K562 (cell line): ENCODE measurements around the gene BRMS1.

Experiments
- ARID2 ChIP-seq: fragments of 450-650 bp; IDR thresholded peaks from 2 replicates; pipeline ENCODE4 v1.6.1; 2017; ENCODE audit warnings: antibody characterized with exemption, mild to moderate bottlenecking
- CEBPB ChIP-seq: fragments of 450-650 bp; IDR thresholded peaks from 2 replicates; pipeline ENCODE4 v1.6.1; 2016; ENCODE audit warnings: missing genetic modification characterization, missing compliant biosample characterization
- ESRRB ChIP-seq: fragments of 250-450 bp; sonication (Bioruptor Pico); IDR thresholded peaks from 2 replicates; pipeline ENCODE4 v1.5.0; 2020; ENCODE audit warnings: mild to moderate bottlenecking, moderate library complexity, borderline replicate concordance
- EZH2 ChIP-seq: IDR thresholded peaks from 2 replicates; pipeline ENCODE4 v1.6.1; 2012; ENCODE audit warnings: low read depth, mild to moderate bottlenecking, inconsistent platforms, low read length, borderline replicate concordance
- JUND ChIP-seq, 2 experiments: IDR thresholded peaks; 2 replicates in 1 of 2; 3 replicates in 1 of 2; pipeline ENCODE4 v1.6.1; 2011; ENCODE audit warnings: borderline replicate concordance in 2 of 2, low read depth in 2 of 2, low read length in 2 of 2, improper control_type of control experiment in 1 of 2, missing biosample characterization in 1 of 2, missing genetic modification characterization in 1 of 2, missing genetic modification reagents in 1 of 2
- NCOR1 ChIP-seq: fragments of 450-650 bp; IDR thresholded peaks from 2 replicates; pipeline ENCODE4 v1.6.1; 2016; ENCODE audit warnings: mild to moderate bottlenecking, moderate library complexity
- PYGO2 ChIP-seq: fragments of 450-650 bp; IDR thresholded peaks from 2 replicates; pipeline ENCODE4 v1.6.1; 2016; ENCODE audit warnings: mild to moderate bottlenecking, missing genetic modification characterization, moderate library complexity, missing compliant biosample characterization
- TEAD4 ChIP-seq, 2 experiments: sonication (generic) in 1 of 2; formaldehyde crosslinking in 1 of 2; IDR thresholded peaks; 2 replicates each; pipeline versions ENCODE4 v1.6.1 to v1.8.0; 2012 to 2022; ENCODE audit warnings: borderline replicate concordance in 1 of 2, inconsistent platforms in 1 of 2, low read length in 1 of 2, mild to moderate bottlenecking in 1 of 2, missing genetic modification reagents in 1 of 2
- ZNF121 ChIP-seq: sonication (generic); formaldehyde crosslinking; conservative IDR thresholded peaks from 2 replicates; pipeline ENCODE4 v1.8.0; 2022; ENCODE audit warnings: missing genetic modification reagents
- ZNF778 ChIP-seq: fragments of 450-650 bp; formaldehyde crosslinking; IDR thresholded peaks from 2 replicates; pipeline ENCODE4 v1.4.0; 2020; ENCODE audit warnings: mild to moderate bottlenecking, moderate library complexity
- TF ChIP-seq, protein P1 (sequence below): sonication (generic); formaldehyde crosslinking; IDR thresholded peaks from 2 replicates; pipeline ENCODE4 v1.5.0; 2020; ENCODE audit warnings: missing genetic modification reagents
- TF ChIP-seq, protein P2 (sequence below), 3 experiments: IDR thresholded peaks in 2 of 3; conservative IDR thresholded peaks in 1 of 3; 2 replicates each; pipeline ENCODE4 v1.5.1; 2011 to 2012; ENCODE audit warnings: low read length in 3 of 3, mild to moderate bottlenecking in 3 of 3, control low read depth in 2 of 3, improper control_type of control experiment in 1 of 3, inconsistent platforms in 1 of 3, low read depth in 1 of 3, mixed read lengths in 1 of 3, moderate library complexity in 1 of 3; ENCODE audit not compliant: insufficient read depth in 2 of 3
- TF ChIP-seq, protein P3 (sequence below): fragments of 250-450 bp; sonication (Bioruptor Pico); IDR thresholded peaks from 2 replicates; pipeline ENCODE4 v1.4.0; 2020
- TF ChIP-seq, protein P4 (sequence below): fragments of 450-650 bp; formaldehyde crosslinking; IDR thresholded peaks from 2 replicates; pipeline ENCODE4 v1.4.0; 2020; ENCODE audit warnings: mild to moderate bottlenecking

DNA sequence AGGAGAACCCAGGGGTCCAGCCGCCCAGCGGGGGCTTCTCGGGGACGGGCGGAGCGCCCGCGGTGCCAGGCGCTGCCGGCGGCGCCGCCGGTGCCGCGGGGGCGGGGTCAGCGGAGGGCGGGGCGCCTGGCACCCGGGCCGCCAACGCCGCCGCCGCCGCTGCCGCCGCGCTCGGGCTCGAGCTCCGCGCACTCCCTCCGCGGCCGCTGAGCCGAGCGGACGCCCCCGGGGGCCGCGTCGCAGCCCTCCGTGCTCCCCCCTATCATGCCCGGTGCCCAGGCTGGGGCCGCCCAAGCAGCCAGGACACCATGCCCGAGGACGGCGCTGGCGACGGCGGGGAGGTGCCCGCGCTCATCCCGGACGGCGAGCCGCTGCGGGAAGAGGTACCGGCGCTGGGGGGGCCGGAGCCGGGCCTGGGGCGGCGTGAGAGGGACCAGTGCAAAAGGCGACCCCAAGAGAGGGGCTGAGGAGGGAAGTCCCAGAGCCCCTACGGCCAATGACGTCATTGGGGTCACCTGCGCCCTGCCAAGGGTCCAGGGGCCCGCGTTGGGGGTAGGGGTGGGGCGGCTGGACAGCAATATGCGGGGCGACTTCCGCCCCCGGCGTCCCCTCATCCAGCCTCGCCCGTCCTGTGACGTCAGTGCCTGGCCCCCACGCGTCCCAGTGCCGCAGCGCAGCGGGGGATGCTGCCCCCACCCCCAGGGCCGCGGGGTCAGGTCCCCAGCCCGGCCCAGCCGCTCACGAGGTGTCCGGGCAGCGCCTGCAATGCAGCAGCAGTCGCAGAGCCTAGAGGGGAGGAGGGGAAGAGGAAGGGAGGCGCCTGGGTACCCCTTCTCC is 53.0 kb downstream of the BRMS1 start, which contains the start of gene TMEM151A:
- TF ChIP-seq, protein P1, sequence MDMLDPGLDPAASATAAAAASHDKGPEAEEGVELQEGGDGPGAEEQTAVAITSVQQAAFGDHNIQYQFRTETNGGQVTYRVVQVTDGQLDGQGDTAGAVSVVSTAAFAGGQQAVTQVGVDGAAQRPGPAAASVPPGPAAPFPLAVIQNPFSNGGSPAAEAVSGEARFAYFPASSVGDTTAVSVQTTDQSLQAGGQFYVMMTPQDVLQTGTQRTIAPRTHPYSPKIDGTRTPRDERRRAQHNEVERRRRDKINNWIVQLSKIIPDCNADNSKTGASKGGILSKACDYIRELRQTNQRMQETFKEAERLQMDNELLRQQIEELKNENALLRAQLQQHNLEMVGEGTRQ (CRISPR knock-in tag), result no peak
- TF ChIP-seq JUND (IDR thresholded peaks at IDR 0.05; ENCODE audit: borderline replicate concordance, low read depth, low read length) (no peak), JUND (tag; IDR thresholded peaks at IDR 0.05; ENCODE audit: borderline replicate concordance, low read depth, low read length) (no peak), ESRRB (CRISPR knock-in tag) (no peak), TEAD4 (IDR thresholded peaks at IDR 0.05; ENCODE audit: low read length) (no peak), TEAD4 (CRISPR knock-in tag; IDR thresholded peaks at IDR 0.05; ENCODE audit: borderline replicate concordance) (no peak), ARID2 (no peak), PYGO2 (tag) (no peak), ZNF778 (CRISPR knock-in tag) (no peak), EZH2 (no peak), ZNF121 (CRISPR knock-in tag) (no peak), NCOR1 (no peak), CEBPB (no peak)
- TF ChIP-seq, protein P2, sequence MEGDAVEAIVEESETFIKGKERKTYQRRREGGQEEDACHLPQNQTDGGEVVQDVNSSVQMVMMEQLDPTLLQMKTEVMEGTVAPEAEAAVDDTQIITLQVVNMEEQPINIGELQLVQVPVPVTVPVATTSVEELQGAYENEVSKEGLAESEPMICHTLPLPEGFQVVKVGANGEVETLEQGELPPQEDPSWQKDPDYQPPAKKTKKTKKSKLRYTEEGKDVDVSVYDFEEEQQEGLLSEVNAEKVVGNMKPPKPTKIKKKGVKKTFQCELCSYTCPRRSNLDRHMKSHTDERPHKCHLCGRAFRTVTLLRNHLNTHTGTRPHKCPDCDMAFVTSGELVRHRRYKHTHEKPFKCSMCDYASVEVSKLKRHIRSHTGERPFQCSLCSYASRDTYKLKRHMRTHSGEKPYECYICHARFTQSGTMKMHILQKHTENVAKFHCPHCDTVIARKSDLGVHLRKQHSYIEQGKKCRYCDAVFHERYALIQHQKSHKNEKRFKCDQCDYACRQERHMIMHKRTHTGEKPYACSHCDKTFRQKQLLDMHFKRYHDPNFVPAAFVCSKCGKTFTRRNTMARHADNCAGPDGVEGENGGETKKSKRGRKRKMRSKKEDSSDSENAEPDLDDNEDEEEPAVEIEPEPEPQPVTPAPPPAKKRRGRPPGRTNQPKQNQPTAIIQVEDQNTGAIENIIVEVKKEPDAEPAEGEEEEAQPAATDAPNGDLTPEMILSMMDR (IDR thresholded peaks at IDR 0.05 in 2 of 3, conservative IDR thresholded peaks at IDR 0.05 in 1 of 3; ENCODE audit: insufficient read depth in 2 of 3, low read depth in 1 of 3, low read length in 3 of 3), result no peak
- TF ChIP-seq, protein P3, sequence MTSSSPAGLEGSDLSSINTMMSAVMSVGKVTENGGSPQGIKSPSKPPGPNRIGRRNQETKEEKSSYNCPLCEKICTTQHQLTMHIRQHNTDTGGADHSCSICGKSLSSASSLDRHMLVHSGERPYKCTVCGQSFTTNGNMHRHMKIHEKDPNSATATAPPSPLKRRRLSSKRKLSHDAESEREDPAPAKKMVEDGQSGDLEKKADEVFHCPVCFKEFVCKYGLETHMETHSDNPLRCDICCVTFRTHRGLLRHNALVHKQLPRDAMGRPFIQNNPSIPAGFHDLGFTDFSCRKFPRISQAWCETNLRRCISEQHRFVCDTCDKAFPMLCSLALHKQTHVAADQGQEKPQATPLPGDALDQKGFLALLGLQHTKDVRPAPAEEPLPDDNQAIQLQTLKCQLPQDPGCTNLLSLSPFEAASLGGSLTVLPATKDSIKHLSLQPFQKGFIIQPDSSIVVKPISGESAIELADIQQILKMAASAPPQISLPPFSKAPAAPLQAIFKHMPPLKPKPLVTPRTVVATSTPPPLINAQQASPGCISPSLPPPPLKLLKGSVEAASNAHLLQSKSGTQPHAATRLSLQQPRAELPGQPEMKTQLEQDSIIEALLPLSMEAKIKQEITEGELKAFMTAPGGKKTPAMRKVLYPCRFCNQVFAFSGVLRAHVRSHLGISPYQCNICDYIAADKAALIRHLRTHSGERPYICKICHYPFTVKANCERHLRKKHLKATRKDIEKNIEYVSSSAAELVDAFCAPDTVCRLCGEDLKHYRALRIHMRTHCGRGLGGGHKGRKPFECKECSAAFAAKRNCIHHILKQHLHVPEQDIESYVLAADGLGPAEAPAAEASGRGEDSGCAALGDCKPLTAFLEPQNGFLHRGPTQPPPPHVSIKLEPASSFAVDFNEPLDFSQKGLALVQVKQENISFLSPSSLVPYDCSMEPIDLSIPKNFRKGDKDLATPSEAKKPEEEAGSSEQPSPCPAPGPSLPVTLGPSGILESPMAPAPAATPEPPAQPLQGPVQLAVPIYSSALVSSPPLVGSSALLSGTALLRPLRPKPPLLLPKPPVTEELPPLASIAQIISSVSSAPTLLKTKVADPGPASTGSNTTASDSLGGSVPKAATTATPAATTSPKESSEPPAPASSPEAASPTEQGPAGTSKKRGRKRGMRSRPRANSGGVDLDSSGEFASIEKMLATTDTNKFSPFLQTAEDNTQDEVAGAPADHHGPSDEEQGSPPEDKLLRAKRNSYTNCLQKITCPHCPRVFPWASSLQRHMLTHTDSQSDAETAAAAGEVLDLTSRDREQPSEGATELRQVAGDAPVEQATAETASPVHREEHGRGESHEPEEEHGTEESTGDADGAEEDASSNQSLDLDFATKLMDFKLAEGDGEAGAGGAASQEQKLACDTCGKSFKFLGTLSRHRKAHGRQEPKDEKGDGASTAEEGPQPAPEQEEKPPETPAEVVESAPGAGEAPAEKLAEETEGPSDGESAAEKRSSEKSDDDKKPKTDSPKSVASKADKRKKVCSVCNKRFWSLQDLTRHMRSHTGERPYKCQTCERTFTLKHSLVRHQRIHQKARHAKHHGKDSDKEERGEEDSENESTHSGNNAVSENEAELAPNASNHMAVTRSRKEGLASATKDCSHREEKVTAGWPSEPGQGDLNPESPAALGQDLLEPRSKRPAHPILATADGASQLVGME (CRISPR knock-in tag), result no peak
- TF ChIP-seq, protein P4, sequence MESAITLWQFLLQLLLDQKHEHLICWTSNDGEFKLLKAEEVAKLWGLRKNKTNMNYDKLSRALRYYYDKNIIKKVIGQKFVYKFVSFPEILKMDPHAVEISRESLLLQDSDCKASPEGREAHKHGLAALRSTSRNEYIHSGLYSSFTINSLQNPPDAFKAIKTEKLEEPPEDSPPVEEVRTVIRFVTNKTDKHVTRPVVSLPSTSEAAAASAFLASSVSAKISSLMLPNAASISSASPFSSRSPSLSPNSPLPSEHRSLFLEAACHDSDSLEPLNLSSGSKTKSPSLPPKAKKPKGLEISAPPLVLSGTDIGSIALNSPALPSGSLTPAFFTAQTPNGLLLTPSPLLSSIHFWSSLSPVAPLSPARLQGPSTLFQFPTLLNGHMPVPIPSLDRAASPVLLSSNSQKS (CRISPR knock-in tag), result no peak
